Measurements from ENCODE around the gene SLC35D3. TPM values are rescaled to one million over a fixed set of nuclear protein-coding genes. Genes with fewer than 3 reads are reported as not detected.

SLC35D3 gene
- total and polyA plus RNA-seq, 2 donors (not counting 1 experiment from before 2014, with no cell fraction given), result not detected

DNA sequence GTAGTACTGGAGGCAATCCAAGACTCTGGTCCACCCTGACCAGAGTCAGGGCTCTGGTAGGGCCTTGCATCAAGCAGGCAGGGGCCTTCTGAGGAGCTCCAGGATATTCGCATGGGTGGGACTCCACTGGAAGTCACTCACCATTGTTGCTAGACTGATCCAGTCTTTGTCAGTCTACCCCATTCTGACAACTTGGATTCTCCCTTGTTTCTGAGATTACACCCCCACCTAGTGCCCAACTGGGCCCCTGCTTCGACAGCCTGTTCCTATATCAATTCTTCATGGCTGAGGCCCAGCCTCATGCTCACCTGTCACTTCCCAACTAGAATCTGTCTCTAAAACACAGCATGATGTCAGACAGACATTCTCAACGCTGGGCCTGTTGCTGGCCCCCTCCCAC lies 5.2 kb downstream of the SLC35D3 start:
- peaks cover 0 to 36% (median 20%) of the 10 kb centered on the region in 4 experiments for H3K27me3 ChIP-seq (replicated peaks in 1 of 4; ENCODE audit: control extremely low read depth in 1 of 4, control insufficient read depth in 3 of 4, insufficient read depth in 4 of 4, low read length in 3 of 4)
- intact Hi-C loops (cut with micrococcal nuclease), result loop anchor here (1.0 to 10.0 kb wide), 4 partner anchors 102 to 319 kb away; partner anchors contain the start of genes MAP3K5 and PEX7
- H3K27ac ChIP-seq (ENCODE audit: low read length in 2 of 2), result no peak overlapping the region
- H3K9me3 ChIP-seq (ENCODE audit: control extremely low read depth in 1 of 3, control insufficient read depth in 2 of 3, insufficient read depth in 1 of 3, low read length in 2 of 3), result peaks cover 0 to 16% (median 0%) of the 10 kb centered on the region in 3 donors
- peaks cover 33% of the 10 kb centered on the region for H3K27me3 Mint-ChIP-seq
- H3K4me1 ChIP-seq (ENCODE audit: control insufficient read depth in 2 of 2, insufficient read depth in 2 of 2, low read length in 2 of 2), result peaks cover 17 to 18% of the 10 kb centered on the region in 2 donors
- H3K79me2 ChIP-seq (ENCODE audit: control insufficient read depth, insufficient read depth, low read length), result no peaks in the 10 kb centered on the region
- ATAC-seq (ENCODE audit: low read depth) (peak; percentile 33), DNase-seq (peak; percentile 22)
- no peak overlapping the region for H3K9ac ChIP-seq (ENCODE audit: low read length)
- no peak overlapping the region for H2AFZ ChIP-seq (ENCODE audit: insufficient read depth, low read depth, low read length, poor library complexity, severe bottlenecking)
- no peak overlapping the region for H3K27ac Mint-ChIP-seq
- H3K4me3 Mint-ChIP-seq, result no peak overlapping the region
- 84% methylated on average over 3 of the region's 3 CpGs for WGBS (ENCODE audit: insufficient coverage)
- no peak overlapping the region for H3K4me3 ChIP-seq (ENCODE audit: control extremely low read depth in 1 of 5, extremely low read depth in 1 of 5, insufficient read depth in 1 of 5, low read depth in 2 of 5, low read length in 4 of 5)
- no peaks in the 10 kb centered on the region for H4K20me1 ChIP-seq (ENCODE audit: control insufficient read depth, insufficient read depth, low read length, poor library complexity, severe bottlenecking)
- no peaks in the 10 kb centered on the region for H3K9me3 Mint-ChIP-seq (ENCODE audit: insufficient read depth)
- H3K4me1 Mint-ChIP-seq, result peaks cover 15% of the 10 kb centered on the region
- TF ChIP-seq EZH2 (IDR thresholded peaks at IDR 0.05; ENCODE audit: borderline replicate concordance, insufficient read depth, low read depth, low read length, poor library complexity, severe bottlenecking), result no peak
- TF ChIP-seq, protein P1, sequence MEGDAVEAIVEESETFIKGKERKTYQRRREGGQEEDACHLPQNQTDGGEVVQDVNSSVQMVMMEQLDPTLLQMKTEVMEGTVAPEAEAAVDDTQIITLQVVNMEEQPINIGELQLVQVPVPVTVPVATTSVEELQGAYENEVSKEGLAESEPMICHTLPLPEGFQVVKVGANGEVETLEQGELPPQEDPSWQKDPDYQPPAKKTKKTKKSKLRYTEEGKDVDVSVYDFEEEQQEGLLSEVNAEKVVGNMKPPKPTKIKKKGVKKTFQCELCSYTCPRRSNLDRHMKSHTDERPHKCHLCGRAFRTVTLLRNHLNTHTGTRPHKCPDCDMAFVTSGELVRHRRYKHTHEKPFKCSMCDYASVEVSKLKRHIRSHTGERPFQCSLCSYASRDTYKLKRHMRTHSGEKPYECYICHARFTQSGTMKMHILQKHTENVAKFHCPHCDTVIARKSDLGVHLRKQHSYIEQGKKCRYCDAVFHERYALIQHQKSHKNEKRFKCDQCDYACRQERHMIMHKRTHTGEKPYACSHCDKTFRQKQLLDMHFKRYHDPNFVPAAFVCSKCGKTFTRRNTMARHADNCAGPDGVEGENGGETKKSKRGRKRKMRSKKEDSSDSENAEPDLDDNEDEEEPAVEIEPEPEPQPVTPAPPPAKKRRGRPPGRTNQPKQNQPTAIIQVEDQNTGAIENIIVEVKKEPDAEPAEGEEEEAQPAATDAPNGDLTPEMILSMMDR (IDR thresholded peaks at IDR 0.05), result peak; percentile 11
- POLR2A ChIA-PET, result no interaction called here
- no peak overlapping the region for H3K4me2 ChIP-seq (replicated peaks; ENCODE audit: low read depth, low read length, poor library complexity, severe bottlenecking)
- H3K36me3 ChIP-seq (replicated peaks in 1 of 2; ENCODE audit: control extremely low read depth in 1 of 2, control insufficient read depth in 1 of 2, extremely low read depth in 1 of 2, insufficient read depth in 2 of 2, low read length in 1 of 2), result no peaks in the 10 kb centered on the region
- CTCF ChIA-PET, result interaction anchor here (0.8 to 3.4 kb wide), 3 partner anchors 25 to 345 kb away, joined by 3 to 16 read pairs (median 4); no protein-coding TSS in a partner anchor

DNA sequence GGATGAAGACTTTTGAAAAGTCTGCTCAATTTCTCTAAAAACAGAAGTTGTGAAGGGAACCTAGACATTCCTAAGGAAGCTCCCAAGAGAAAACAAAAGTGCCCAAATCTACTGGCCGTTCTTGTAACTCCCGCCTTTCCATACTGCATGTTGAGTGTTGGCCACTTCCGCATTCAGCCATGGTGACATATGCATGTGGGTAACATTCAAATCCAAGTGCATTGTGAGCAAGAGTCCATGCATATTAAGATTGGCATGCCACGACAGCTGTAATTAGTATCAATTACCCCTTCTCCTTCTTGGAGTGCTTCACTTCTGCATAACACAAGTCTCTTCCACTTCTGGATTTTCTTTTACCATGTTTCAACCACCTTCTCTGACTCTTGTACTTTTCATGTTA lies 8.4 kb downstream of the SLC35D3 start:
- H2AFZ ChIP-seq (ENCODE audit: insufficient read depth, low read depth, low read length, poor library complexity, severe bottlenecking), result no peak overlapping the region
- Mint-ChIP-seq H3K27me3 (peaks cover 42% of the 10 kb centered on the region), H3K27ac (no peak overlapping the region), H3K9me3 (ENCODE audit: insufficient read depth) (no peaks in the 10 kb centered on the region), H3K4me1 (no peaks in the 10 kb centered on the region), H3K4me3 (no peak overlapping the region)
- no peak overlapping the region for H3K4me2 ChIP-seq (replicated peaks; ENCODE audit: low read depth, low read length, poor library complexity, severe bottlenecking)
- no peaks in the 10 kb centered on the region for H4K20me1 ChIP-seq (ENCODE audit: control insufficient read depth, insufficient read depth, low read length, poor library complexity, severe bottlenecking)
- POLR2A ChIA-PET, result no interaction called here
- DNase-seq (no peak), ATAC-seq (ENCODE audit: low read depth) (no peak)
- no peak overlapping the region for H3K27ac ChIP-seq (ENCODE audit: low read length in 2 of 2)
- WGBS (ENCODE audit: insufficient coverage), result 90% methylated on average over 3 of the region's 4 CpGs
- TF ChIP-seq EZH2 (IDR thresholded peaks at IDR 0.05; ENCODE audit: borderline replicate concordance, insufficient read depth, low read depth, low read length, poor library complexity, severe bottlenecking), result no peak
- TF ChIP-seq, protein P1 (IDR thresholded peaks at IDR 0.05), result no peak
- H3K79me2 ChIP-seq (ENCODE audit: control insufficient read depth, insufficient read depth, low read length), result no peaks in the 10 kb centered on the region
- H3K9ac ChIP-seq (ENCODE audit: low read length), result no peak overlapping the region
- H3K27me3 ChIP-seq (replicated peaks in 1 of 4; ENCODE audit: control extremely low read depth in 1 of 4, control insufficient read depth in 3 of 4, insufficient read depth in 4 of 4, low read length in 3 of 4), result peaks cover 0 to 17% (median 9%) of the 10 kb centered on the region in 4 experiments
- H3K4me1 ChIP-seq (ENCODE audit: control insufficient read depth in 2 of 2, insufficient read depth in 2 of 2, low read length in 2 of 2), result no peaks in the 10 kb centered on the region
- no peaks in the 10 kb centered on the region for H3K9me3 ChIP-seq (ENCODE audit: control extremely low read depth in 1 of 3, control insufficient read depth in 2 of 3, insufficient read depth in 1 of 3, low read length in 2 of 3)
- H3K36me3 ChIP-seq (replicated peaks in 1 of 2; ENCODE audit: control extremely low read depth in 1 of 2, control insufficient read depth in 1 of 2, extremely low read depth in 1 of 2, insufficient read depth in 2 of 2, low read length in 1 of 2), result no peaks in the 10 kb centered on the region
- CTCF ChIA-PET, result no interaction called here
- H3K4me3 ChIP-seq (ENCODE audit: control extremely low read depth in 1 of 5, extremely low read depth in 1 of 5, insufficient read depth in 1 of 5, low read depth in 2 of 5, low read length in 4 of 5), result no peak overlapping the region
- intact Hi-C loops (cut with micrococcal nuclease), result no loop called here

All from B cell (primary cell).